ENCODE results near the gene URB2.
"Not testable (repeated sequence)": the region's sequence is repeated elsewhere in the genome, so short reads cannot be mapped to it uniquely, and the experiment has no call there.

The URB2 gene

GRCh38 chr1:229625915-229626831, at the start of gene URB2, which contains the start of gene TAF5L:
URB2 (plus strand) TSS chr1:229626247; CDS start chr1:229627634, 1,387 bp downstream.
TAF5L (minus strand) TSS chr1:229626122; CDS start chr1:229614482, 11,640 bp downstream.
- peak; percentile 85 to 93 (median 92) for DNase-seq

- DNase-seq = no peak
Observed at GRCh38 chr1:229578168-229579058, 47.6 kb upstream of the URB2 start.

GRCh38 chr1:229579059-229579673, 46.9 kb upstream of the URB2 start:
- DNase-seq = peak; percentile 17 to 76 (median 65)

- no peak for DNase-seq
Observed at GRCh38 chr1:229581485-229581884, 44.6 kb upstream of the URB2 start.

- no peak for DNase-seq
Observed at GRCh38 chr1:229582011-229582694, 43.9 kb upstream of the URB2 start.

GRCh38 chr1:229582715-229583114, 43.3 kb upstream of the URB2 start:
- no peak for DNase-seq

- DNase-seq = no peak
Observed at GRCh38 chr1:229585338-229585737, 40.7 kb upstream of the URB2 start.

- no peak for DNase-seq
Observed at GRCh38 chr1:229590119-229590518, 35.9 kb upstream of the URB2 start.

- DNase-seq = no peak
Observed at GRCh38 chr1:229593800-229594199, 32.2 kb upstream of the URB2 start.

GRCh38 chr1:229594227-229595008, 31.6 kb upstream of the URB2 start:
- DNase-seq = no peak

- DNase-seq = not testable (repeated sequence)
Observed at GRCh38 chr1:229595876-229596275, 30.2 kb upstream of the URB2 start.

- no peak for DNase-seq
Observed at GRCh38 chr1:229596925-229597699, 28.9 kb upstream of the URB2 start.

- DNase-seq = no peak
Observed at GRCh38 chr1:229597877-229598276, 28.2 kb upstream of the URB2 start.

- DNase-seq = no peak
Observed at GRCh38 chr1:229599218-229599954, 26.7 kb upstream of the URB2 start.

GRCh38 chr1:229600229-229600628, 25.8 kb upstream of the URB2 start:
- no peak for DNase-seq

- DNase-seq = no peak
Observed at GRCh38 chr1:229603371-229604005, 22.6 kb upstream of the URB2 start.

- no peak for DNase-seq
Observed at GRCh38 chr1:229607370-229607769, 18.7 kb upstream of the URB2 start.

GRCh38 chr1:229608590-229608989, 17.5 kb upstream of the URB2 start:
- DNase-seq = no peak

- DNase-seq = no peak
Observed at GRCh38 chr1:229613938-229614337, 12.1 kb upstream of the URB2 start.
